GM18502 (cell line): ENCODE results near the gene ABHD2.

Experiments
- ATAC-seq: cut with Tn5 transposase; IDR thresholded peaks from one replicate; pipeline ENCODE4 v1.9.1; 2021; ENCODE audit warnings: mild to moderate bottlenecking; ENCODE audit not compliant: unreplicated experiment, poor library complexity

ABHD2 gene

GRCh38 chr15:89095556-89095955 lies 7.3 kb downstream of the ABHD2 start:
- ATAC-seq, result no peak

GRCh38 chr15:89096664-89097063 lies 8.4 kb downstream of the ABHD2 start:
- no peak for ATAC-seq

GRCh38 chr15:89097313-89097712 lies 9.1 kb downstream of the ABHD2 start:
- no peak for ATAC-seq

- no peak for ATAC-seq
These were observed 10.0 kb downstream of the ABHD2 start for GRCh38 chr15:89098281-89098680.

- no peak for ATAC-seq
These were observed 11.7 kb downstream of the ABHD2 start for GRCh38 chr15:89099968-89100367.

GRCh38 chr15:89101302-89102193 lies 13.3 kb downstream of the ABHD2 start:
- no peak for ATAC-seq

GRCh38 chr15:89103481-89104171 lies 15.4 kb downstream of the ABHD2 start:
- ATAC-seq, result no peak

- ATAC-seq, result no peak
These were observed 15.9 kb downstream of the ABHD2 start for GRCh38 chr15:89104172-89104564.

GRCh38 chr15:89105147-89105546 lies 16.9 kb downstream of the ABHD2 start:
- ATAC-seq, result no peak

- no peak for ATAC-seq
These were observed 17.9 kb downstream of the ABHD2 start for GRCh38 chr15:89106200-89106599.

- no peak for ATAC-seq
These were observed 19.7 kb downstream of the ABHD2 start for GRCh38 chr15:89107984-89108383.

GRCh38 chr15:89108835-89109234 lies 20.6 kb downstream of the ABHD2 start:
- no peak for ATAC-seq

- no peak for ATAC-seq
These were observed 21.0 kb downstream of the ABHD2 start for GRCh38 chr15:89109238-89109637.

GRCh38 chr15:89110060-89110459 lies 21.8 kb downstream of the ABHD2 start:
- no peak for ATAC-seq

GRCh38 chr15:89111352-89111751 lies 23.1 kb downstream of the ABHD2 start:
- ATAC-seq, result no peak

GRCh38 chr15:89111961-89112340 lies 23.7 kb downstream of the ABHD2 start:
- no peak for ATAC-seq

- peak; percentile 91 for ATAC-seq
These were observed 24.2 kb downstream of the ABHD2 start for GRCh38 chr15:89112341-89112971.

GRCh38 chr15:89113296-89114024 lies 25.2 kb downstream of the ABHD2 start:
- no peak for ATAC-seq

GRCh38 chr15:89114990-89115389 lies 26.7 kb downstream of the ABHD2 start:
- no peak for ATAC-seq

GRCh38 chr15:89115547-89115946 lies 27.3 kb downstream of the ABHD2 start:
- ATAC-seq, result no peak

GRCh38 chr15:89116404-89116803 lies 28.1 kb downstream of the ABHD2 start:
- ATAC-seq, result no peak
